ENCODE results near the gene OLFM1.

OLFM1 gene

GRCh38 chr9:135076876-135077430 is 10.5 kb upstream of the OLFM1 start:
- no peak for FAIRE-seq

DNA sequence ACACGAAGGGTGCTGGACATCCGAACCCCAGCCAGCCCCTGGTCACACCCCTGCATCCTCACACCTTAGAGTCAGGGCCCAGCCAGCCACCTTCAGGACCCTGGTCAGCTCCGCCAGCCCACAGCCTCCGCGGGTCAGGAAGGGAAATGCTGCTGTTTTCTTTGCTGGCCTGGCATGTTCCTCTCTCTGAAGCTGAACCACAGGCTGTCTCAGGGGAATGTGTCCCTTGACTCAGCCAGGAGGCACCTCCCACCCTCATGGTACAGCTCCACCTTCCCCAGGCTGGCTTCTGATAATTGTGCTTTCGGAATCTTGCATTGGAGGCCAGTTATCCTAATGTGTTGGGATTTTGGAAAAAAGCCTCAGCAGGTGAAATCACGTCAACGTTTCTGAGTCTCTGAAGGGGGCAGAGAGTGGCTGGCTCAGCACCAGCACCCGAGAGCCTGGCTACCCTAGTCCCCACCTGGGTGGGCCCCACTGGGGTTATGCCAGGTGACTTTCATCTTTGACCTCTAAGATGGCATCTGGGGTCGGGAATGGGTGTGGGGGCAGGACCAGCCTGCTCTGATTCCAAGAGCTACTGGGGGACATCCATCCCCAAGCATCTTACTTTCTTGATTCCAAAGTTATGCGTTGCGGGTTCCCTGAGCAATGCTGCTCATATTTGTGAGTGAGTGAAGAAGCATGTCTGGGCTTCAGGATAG is 9.8 kb upstream of the OLFM1 start:
- FAIRE-seq: no peak

DNA sequence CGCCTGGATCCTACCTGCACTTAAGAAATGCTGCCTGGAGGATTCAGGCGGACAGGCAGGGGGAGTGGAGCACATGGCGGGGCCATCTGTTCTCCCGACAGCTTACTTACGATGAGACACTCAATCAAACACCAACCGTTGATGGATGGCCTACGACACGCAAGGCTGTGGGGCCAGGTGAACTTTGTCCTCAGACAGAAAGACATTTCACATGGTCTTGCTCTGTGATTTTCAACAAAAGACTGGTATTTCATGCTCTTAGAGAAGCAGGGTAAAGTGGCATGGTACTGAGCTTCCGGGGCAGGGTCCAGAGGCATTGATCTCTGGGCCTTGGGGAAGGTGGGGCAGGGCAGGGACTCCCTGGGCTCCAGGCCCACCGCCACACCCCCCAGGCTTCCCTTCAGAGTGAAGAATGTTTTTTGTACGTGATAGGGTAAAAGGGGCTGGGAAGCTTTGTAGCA is 9.1 kb upstream of the OLFM1 start:
- no peak for FAIRE-seq

DNA sequence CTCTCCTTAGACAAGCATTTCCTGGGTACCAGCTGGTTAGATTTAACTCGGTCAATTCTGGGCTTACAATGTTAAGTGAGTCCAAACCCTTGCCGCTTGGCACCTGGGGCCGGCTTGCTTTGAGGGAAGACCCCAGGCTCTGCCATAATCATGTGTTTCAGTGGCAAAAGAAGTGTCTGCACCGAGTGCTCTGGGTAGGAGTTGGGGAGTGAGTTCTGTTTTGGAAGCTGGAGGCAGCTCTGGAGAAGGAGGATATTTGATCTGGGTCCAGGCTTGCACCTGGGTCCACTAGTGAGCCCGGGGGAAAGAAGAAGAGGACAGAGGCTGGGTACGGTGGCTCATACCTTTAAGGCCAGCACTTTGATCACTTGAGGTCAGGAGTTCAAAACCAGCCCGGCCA is 8.4 kb upstream of the OLFM1 start:
- no peak for FAIRE-seq

DNA sequence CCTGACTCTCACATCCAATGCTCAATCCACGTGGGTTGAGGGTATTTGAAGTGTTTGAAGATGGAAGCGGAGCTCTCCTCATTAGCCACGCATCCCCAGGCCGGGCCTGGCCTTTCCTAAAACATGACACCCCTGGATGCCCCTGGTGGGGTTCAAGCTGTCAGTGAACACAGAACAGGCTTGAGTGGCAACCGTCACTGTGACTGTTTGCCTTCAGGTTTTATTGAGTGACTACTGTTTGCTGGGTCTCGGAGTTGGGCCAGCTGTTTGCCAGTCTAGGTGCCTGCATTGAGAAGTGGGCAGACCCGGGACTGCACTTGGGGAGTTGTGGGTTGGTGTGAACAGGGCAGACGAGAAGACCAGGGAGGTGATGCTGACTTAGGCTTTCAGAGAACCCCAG is 7.8 kb upstream of the OLFM1 start:
- no peak for FAIRE-seq

GRCh38 chr9:135080286-135081263 is 6.9 kb upstream of the OLFM1 start:
- no peak for FAIRE-seq

DNA sequence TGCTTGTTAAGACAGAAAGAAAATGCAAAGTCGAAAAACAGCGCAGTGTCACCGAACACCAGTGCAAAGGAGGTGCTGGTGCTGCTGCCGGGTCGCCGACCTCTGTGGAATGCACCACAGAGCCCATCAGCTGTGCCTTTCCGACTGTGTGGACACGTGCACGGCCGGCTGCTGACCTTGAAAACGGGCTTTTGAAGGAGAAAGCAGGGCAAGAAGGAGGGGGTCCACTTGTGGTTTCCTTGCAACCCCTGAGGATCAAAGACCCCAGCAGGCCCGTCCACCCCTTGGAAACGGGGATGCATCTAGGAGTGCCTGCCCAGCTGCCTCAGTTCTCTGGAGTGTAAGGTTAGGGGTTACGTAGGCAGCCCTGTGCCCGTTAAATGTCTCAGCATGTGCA is 6.2 kb upstream of the OLFM1 start:
- no peak for FAIRE-seq

- FAIRE-seq: no peak
Measured at GRCh38 chr9:135081731-135082130, 5.7 kb upstream of the OLFM1 start.

- no peak for FAIRE-seq
Measured at GRCh38 chr9:135082536-135082935, 4.9 kb upstream of the OLFM1 start.

- no peak for FAIRE-seq
Measured at GRCh38 chr9:135083241-135083810, 4.1 kb upstream of the OLFM1 start.

DNA sequence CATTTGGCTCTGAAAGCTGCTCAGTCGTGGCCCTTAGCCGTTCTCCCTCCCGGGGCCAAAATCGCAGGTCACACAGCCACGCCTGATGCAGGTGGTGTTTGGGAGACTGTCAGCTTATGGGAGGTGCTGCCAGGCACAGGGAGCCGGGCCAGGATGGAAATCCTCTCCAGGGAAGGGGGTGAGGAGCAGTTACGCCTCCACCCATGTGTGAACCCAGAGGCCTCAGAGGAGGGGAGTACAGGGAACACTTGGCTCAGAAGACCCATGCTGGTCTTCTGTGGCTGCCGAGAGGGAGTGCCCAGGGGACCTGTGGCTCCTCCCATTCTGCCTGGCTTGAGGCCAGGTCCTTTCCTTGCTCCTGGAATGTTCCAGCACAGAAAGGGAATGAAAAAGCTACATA is 3.6 kb upstream of the OLFM1 start:
- FAIRE-seq: no peak

DNA sequence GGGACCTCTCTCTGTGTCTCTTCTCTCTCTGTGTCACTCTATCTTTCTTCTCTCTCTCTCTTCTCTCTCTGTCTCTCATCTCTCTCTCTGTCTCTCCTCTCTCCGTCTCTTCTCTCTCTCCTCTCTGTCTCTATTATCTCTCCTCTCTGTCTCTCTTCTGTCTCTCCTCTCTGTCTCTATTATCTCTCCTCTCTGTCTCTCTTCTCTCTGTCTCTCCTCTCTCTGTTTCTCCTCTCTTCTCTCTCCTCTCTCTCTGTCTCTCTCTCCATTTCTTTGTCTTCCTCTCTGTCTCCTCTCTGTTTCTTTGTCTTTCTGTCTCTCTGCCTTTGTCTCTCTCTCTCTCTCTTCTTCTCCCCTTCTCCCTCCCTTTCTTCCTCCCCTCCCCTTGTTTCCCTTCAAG is 3.2 kb upstream of the OLFM1 start:
- no peak for FAIRE-seq

DNA sequence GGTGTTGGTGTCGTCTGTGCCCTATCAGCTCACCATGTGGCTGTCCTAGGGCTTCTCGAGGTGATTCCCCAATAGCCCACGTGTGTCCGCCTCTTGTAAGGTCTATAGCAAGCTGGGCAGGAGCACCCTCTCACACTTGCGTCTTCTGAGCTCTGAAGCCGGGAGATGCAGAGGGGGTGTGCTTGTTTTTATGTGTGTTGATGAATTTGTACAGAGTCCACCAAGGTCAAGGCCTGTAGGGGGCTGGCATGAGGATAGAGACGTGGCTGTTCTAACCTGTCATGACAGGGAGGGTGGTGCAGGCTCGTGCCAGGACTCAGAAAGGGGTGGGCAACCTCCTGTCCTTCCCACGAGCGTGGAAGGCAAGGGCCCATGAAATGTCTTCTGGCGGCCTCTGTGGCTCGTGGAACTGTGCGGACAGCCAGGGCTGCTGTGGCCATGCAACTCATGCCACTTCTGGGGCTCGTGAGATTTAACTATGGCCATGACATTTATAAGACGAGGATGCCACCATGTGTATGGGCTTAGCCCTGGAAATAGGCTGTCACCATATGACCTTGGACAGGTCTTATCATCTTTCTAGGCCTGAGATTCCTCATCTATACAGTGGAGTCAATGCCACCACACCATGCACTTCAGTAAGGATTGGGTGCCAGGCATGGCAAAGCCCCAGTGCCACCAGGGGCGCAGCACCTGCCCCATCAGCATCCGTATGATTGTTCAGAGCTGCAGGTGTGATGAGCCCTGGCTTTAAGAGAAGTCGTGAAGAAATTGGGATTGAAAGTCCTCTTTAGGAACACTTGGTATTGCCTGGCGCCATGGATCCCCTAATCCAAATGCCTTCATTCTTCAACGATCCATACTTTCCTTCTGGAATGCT is 2.3 kb upstream of the OLFM1 start:
- no peak for FAIRE-seq

DNA sequence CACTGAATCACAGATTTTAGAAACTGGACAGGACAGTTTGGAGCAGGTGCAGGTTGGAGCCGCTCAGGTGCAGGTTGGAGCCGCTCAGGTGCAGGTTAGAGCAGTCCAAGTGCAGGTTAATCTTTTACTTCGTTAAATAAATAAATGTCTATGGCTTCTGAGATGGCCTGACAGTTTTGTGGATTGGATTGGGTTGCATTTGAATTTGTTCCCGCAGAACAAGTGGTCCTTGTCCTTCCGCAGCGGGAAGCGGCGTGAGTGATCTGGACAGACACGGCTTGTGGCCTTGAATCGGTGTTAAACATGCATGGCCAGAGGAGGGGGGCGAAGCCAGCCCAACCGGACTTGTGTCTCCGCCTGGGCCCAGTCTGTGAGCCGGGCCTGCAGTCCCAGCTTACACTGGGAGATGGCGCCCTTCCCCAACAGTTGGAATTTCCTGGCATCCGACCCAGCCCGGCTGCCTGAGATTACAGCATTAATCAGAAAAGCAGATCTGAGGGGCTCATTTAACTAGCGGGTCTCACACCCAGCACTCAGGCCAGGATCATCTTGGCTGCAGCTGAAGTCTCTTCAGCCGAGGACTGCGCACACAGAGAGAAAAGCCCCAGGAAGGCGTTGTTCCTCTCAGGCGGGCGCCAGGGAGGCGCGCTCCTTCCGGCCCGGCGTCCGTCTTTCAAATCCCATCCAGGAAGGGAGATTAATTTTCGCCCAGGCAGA is 1.5 kb upstream of the OLFM1 start:
- FAIRE-seq: no peak

GRCh38 chr9:135086597-135087488 is 625 bp upstream of the OLFM1 start:
- no peak for FAIRE-seq

DNA sequence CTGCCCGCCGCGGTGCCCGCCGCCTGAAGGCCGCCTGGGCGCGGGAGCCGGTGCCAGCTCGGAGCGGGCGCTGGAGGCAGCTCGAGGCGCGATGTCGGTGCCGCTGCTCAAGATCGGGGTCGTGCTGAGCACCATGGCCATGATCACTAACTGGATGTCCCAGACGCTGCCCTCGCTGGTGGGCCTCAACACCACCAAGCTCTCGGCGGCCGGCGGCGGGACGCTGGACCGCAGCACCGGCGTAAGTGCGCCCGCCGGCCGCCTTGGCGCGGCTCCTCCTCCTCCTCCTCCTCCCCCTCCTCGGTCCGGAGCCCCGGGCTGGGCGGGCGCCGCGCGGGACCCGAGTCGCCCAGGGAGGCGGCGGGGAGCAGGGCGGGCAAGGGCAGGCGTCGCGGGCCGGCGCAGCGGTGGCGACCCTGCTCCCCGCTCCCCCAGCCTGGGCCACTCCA is 455 bp downstream of the OLFM1 start:
- FAIRE-seq: no peak

- no peak for FAIRE-seq
Measured at GRCh38 chr9:135088348-135088978, 995 bp downstream of the OLFM1 start.

DNA sequence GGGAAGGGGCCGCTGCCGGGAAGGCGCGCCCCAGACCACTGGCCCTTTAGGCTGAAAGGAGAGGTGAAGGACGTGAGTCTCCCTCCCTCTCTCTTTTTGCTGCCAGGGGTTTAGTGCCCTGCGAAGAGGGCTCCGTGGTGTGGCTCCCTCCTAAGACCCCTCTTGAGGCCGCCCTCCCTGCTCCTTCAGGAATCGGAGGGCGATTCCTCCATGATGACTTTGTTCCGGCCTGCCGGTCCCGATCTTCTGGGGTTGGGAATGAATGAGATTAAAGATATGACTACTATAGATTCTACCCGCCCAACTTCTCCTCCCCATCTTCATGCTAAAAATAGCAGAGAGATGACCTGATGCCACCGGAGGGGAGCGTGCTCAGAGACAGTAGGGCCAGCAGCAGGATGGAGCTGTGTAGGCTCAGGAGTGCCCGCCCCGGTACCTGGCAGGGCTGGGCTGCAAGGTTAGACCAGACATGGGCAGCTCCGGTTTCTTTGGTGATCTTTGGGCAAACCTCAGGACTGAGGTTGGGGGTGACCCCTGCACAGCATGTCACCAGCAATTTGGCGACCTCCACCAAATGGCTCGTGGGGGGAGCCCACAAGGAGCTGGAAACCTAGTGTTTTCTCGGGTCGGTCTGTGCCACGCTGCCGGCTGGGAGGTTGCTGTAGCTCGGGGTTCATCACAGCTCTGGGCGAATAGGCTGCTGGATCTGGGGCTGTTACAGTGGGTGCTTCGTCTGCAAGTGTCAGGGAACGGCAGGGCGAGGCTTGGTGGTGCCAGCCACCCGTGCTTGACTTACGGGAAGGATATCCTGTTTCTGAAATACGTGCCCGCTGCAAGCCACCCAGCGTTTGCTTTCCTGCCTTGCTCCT is 1.7 kb downstream of the OLFM1 start:
- FAIRE-seq: no peak

DNA sequence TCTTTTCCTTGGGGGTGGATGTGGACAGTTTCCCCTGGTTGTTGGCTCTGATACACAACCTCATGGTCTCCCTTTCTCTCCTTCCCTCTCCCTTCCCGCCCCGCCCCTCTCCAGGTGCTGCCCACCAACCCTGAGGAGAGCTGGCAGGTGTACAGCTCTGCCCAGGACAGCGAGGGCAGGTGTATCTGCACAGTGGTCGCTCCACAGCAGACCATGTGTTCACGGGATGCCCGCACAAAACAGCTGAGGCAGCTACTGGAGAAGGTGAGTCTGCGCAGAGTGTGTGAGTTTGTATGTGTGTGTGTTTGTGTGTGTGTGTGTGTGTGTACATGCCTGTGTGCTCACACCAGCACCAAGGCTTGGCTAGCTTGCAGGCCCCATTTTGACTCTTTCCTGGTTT is 2.6 kb downstream of the OLFM1 start:
- FAIRE-seq: no peak

Data from TTC549 (cell line).